ENCODE data around the gene OR51A4.

- no peak for TF ChIP-seq EGR1 (IDR thresholded peaks at IDR 0.05)
- TF ChIP-seq CREB1 (IDR thresholded peaks at IDR 0.05; ENCODE audit: low read depth), result no peak
- TF ChIP-seq RAD21 (IDR thresholded peaks at IDR 0.05; ENCODE audit: low read depth), result no peak
- TF ChIP-seq USF1 (IDR thresholded peaks at IDR 0.05), result no peak
- TF ChIP-seq YY1 (IDR thresholded peaks at IDR 0.05; ENCODE audit: low read depth), result no peak
- TF ChIP-seq REST (IDR thresholded peaks at IDR 0.05; ENCODE audit: low read depth), result no peak
- TF ChIP-seq EP300 (IDR thresholded peaks at IDR 0.05; ENCODE audit: borderline replicate concordance), result no peak
- no peak for TF ChIP-seq NFIC (IDR thresholded peaks at IDR 0.05)
Measured at GRCh38 chr11:4936745-4937144, 10.7 kb downstream of the OR51A4 start.
